Measurements from ENCODE around the gene DNAJB9. TPM values are rescaled to one million over a fixed set of nuclear protein-coding genes. Genes with fewer than 3 reads are reported as not detected.

The DNAJB9 gene
- total RNA-seq, 3 donors from 2014 or later: 13.2 to 19.2 (median 16.6) TPM

- Histone ChIP-seq H3K4me3 (no peak overlapping the region), H3K9me3 (peaks cover 6% of the 10 kb centered on the region), H3K4me1 (ENCODE audit: low read depth) (no peaks in the 10 kb centered on the region), H3K36me3 (ENCODE audit: low read depth) (no peaks in the 10 kb centered on the region)
- ATAC-seq (no peak), DNase-seq (no peak)
- intact Hi-C loops (cut with DNase I, micrococcal nuclease): no loop called here
- TF ChIP-seq CTCF (IDR thresholded peaks at IDR 0.05): no peak
Observed at GRCh38 chr7:108584211-108584610, 14.5 kb downstream of the DNAJB9 start.

DNA sequence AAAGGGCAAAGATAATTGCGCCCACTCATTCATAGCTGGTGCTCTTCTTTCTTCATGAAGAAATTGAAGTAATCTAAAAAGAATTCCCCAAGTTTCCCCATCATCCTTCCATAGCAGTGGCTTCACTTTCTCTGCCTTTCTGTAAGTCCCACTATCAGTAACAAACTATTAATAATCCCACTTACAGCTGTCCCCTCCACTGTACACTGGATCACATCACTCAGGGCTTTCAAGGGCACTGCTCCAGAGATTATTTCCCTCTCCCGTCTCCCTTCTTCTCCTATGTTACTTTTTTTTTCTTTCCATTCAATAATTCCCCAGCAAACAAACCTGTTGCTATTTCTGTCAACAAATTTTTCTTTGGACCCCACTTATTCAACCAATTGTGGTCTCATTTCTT lies 16.2 kb downstream of the DNAJB9 start:
- H3K36me3 ChIP-seq (ENCODE audit: low read depth): no peaks in the 10 kb centered on the region
- H3K9me3 ChIP-seq: no peaks in the 10 kb centered on the region
- DNase-seq (no peak), ATAC-seq (no peak)
- TF ChIP-seq CTCF (IDR thresholded peaks at IDR 0.05): no peak
- intact Hi-C loops (cut with DNase I, micrococcal nuclease): no loop called here
- H3K4me1 ChIP-seq (ENCODE audit: low read depth): no peaks in the 10 kb centered on the region
- no peak overlapping the region for H3K4me3 ChIP-seq

- intact Hi-C loops (cut with DNase I, micrococcal nuclease): no loop called here
- H3K36me3 ChIP-seq (ENCODE audit: low read depth): no peaks in the 10 kb centered on the region
- H3K4me3 ChIP-seq: no peak overlapping the region
- ATAC-seq: no peak
- no peaks in the 10 kb centered on the region for H3K4me1 ChIP-seq (ENCODE audit: low read depth)
- no peaks in the 10 kb centered on the region for H3K9me3 ChIP-seq
- no peak for DNase-seq
- no peak for TF ChIP-seq CTCF (IDR thresholded peaks at IDR 0.05)
Observed at GRCh38 chr7:108586274-108586710, 16.6 kb downstream of the DNAJB9 start.

DNA sequence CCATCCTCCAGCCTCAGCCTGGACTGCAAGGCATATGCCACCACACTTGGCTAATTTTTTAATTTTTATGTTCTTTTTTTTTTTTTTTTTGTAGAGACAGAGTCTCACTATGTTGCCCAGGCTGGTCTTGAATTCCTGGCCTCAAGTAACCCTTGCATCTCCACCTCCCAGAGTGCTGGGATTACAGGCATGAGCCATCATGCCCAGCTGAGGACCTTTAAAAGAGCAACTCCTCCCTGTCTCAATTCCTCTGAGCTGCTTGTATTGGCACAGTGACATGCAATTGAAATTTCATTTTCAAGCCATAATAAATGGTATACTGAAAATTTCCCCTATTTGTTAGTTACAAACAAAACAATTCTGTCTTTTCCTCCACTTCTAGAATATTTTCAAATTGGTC lies 19.5 kb downstream of the DNAJB9 start:
- Histone ChIP-seq H3K9me3 (no peaks in the 10 kb centered on the region), H3K4me3 (no peak overlapping the region), H3K4me1 (ENCODE audit: low read depth) (no peaks in the 10 kb centered on the region), H3K36me3 (ENCODE audit: low read depth) (no peaks in the 10 kb centered on the region)
- intact Hi-C loops (cut with DNase I, micrococcal nuclease): no loop called here
- no peak for ATAC-seq
- no peak for TF ChIP-seq CTCF (IDR thresholded peaks at IDR 0.05)
- DNase-seq: no peak

DNA sequence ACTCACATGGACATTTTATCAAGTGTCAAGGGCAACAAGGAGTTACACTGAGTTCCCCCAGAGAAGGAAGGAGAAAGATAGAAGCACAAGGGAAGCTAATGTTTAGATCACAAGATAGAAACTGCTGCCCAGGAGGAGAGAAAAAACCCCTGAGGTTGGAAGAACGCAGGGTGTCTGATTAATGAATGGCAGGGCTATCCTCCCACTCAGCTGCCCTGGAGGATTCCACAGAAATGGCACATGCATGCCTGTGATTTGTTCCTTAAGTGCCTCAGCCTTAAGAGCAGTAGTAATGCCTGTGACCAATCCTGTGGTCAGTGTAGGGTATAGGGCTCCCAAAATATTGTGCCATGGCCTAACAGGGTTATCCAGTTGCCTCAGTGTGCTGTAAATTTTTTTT lies 20.2 kb downstream of the DNAJB9 start:
- no peak for TF ChIP-seq CTCF (IDR thresholded peaks at IDR 0.05)
- intact Hi-C loops (cut with DNase I, micrococcal nuclease): no loop called here
- ATAC-seq (no peak), DNase-seq (no peak)
- H3K36me3 ChIP-seq (ENCODE audit: low read depth): no peaks in the 10 kb centered on the region
- no peak overlapping the region for H3K4me3 ChIP-seq
- no peaks in the 10 kb centered on the region for H3K4me1 ChIP-seq (ENCODE audit: low read depth)
- no peaks in the 10 kb centered on the region for H3K9me3 ChIP-seq

GRCh38 chr7:108590606-108591005 lies 20.9 kb downstream of the DNAJB9 start:
- Histone ChIP-seq H3K36me3 (ENCODE audit: low read depth) (no peaks in the 10 kb centered on the region), H3K4me3 (no peak overlapping the region), H3K9me3 (no peaks in the 10 kb centered on the region), H3K4me1 (ENCODE audit: low read depth) (no peaks in the 10 kb centered on the region)
- no peak for TF ChIP-seq CTCF (IDR thresholded peaks at IDR 0.05)
- intact Hi-C loops (cut with DNase I, micrococcal nuclease): no loop called here
- ATAC-seq: no peak
- no peak for DNase-seq
